COLO829 (cell line): ENCODE measurements around the gene PCDHGB4.
A peak's percentile ranks its signal among the peaks of the same experiment; 100 is the strongest.
"Not testable (repeated sequence)": the region's sequence is repeated elsewhere in the genome, so short reads cannot be mapped to it uniquely, and the experiment has no call there.

Source experiments
- DNase-seq: peaks from one replicate; pipeline ENCODE4 v3.0.0; 2012; ENCODE audit warnings: low spot score

Gene PCDHGB4

GRCh38 chr5:141387557-141388311 lies at the start of gene PCDHGB4:
TSS of gene PCDHGB4 (plus strand) at chr5:141387698. CDS start at chr5:141387885, 187 bp downstream.
- DNase-seq = not testable (repeated sequence)

GRCh38 chr5:141338538-141339306 lies 48.8 kb upstream of the PCDHGB4 start, which contains the start of gene PCDHGA2:
TSS of gene PCDHGA2 (plus strand) at chr5:141338760.
- DNase-seq = peak; percentile 9

GRCh38 chr5:141340781-141341354 lies 46.6 kb upstream of the PCDHGB4 start:
- not testable (repeated sequence) for DNase-seq

- DNase-seq = no peak
Measured at GRCh38 chr5:141342773-141343172, 44.7 kb upstream of the PCDHGB4 start.

- no peak for DNase-seq
Measured at GRCh38 chr5:141343242-141343952, 44.1 kb upstream of the PCDHGB4 start, which contains the start of gene PCDHGA3. TSS of gene PCDHGA3 (plus strand) at chr5:141343829. CDS start at chr5:141344034, 205 bp downstream.

GRCh38 chr5:141343953-141344463 lies 43.5 kb upstream of the PCDHGB4 start:
- no peak for DNase-seq

GRCh38 chr5:141345327-141345726 lies 42.2 kb upstream of the PCDHGB4 start:
- DNase-seq = no peak

- DNase-seq = not testable (repeated sequence)
Measured at GRCh38 chr5:141346017-141346416, 41.5 kb upstream of the PCDHGB4 start.

- DNase-seq = peak; percentile 61
Measured at GRCh38 chr5:141349917-141350619, 37.4 kb upstream of the PCDHGB4 start, which contains the start of gene PCDHGB1. TSS of gene PCDHGB1 (plus strand) at chr5:141350099. CDS start at chr5:141350261, 162 bp downstream.

- no peak for DNase-seq
Measured at GRCh38 chr5:141351591-141351990, 35.9 kb upstream of the PCDHGB4 start.

GRCh38 chr5:141354900-141355469 lies 32.5 kb upstream of the PCDHGB4 start, which contains the start of gene PCDHGA4:
TSS of gene PCDHGA4 (plus strand) at chr5:141355021. CDS start at chr5:141355108, 87 bp downstream.
- no peak for DNase-seq

GRCh38 chr5:141355641-141356040 lies 31.9 kb upstream of the PCDHGB4 start:
- no peak for DNase-seq

GRCh38 chr5:141356133-141356532 lies 31.4 kb upstream of the PCDHGB4 start:
- no peak for DNase-seq

- DNase-seq = no peak
Measured at GRCh38 chr5:141356950-141357349, 30.5 kb upstream of the PCDHGB4 start.

- DNase-seq = no peak
Measured at GRCh38 chr5:141359790-141360426, 27.6 kb upstream of the PCDHGB4 start, which contains the start of gene PCDHGB2. TSS of gene PCDHGB2 (plus strand) at chr5:141359994. CDS start at chr5:141360136, 142 bp downstream.

GRCh38 chr5:141360685-141361084 lies 26.8 kb upstream of the PCDHGB4 start:
- no peak for DNase-seq

- no peak for DNase-seq
Measured at GRCh38 chr5:141362719-141363118, 24.8 kb upstream of the PCDHGB4 start.

GRCh38 chr5:141363952-141364660 lies 23.4 kb upstream of the PCDHGB4 start, which contains the start of gene PCDHGA5:
TSS of gene PCDHGA5 (plus strand) at chr5:141364162. CDS start at chr5:141364331, 169 bp downstream.
- no peak for DNase-seq
